ENCODE results near the gene CCDC7. TPM values are rescaled to one million over a fixed set of nuclear protein-coding genes. Genes with fewer than 3 reads are reported as not detected.
"Not testable (repeated sequence)": the region's sequence is repeated elsewhere in the genome, so short reads cannot be mapped to it uniquely, and the experiment has no call there.

The CCDC7 gene
- polyA plus RNA-seq (ENCODE audit: low read depth in 6 of 6): 10 to 100 TPM in 2 of 6 donors, 1 to 10 TPM in 3, not detected in 1; 3.8 to 14.4 (median 5.8) TPM

GRCh38 chr10:32445740-32446535 is at the start of gene CCDC7:
CCDC7 (plus strand) TSS chr10:32446140; CDS start chr10:32451643, 5,503 bp downstream.
- Mint-ChIP-seq H3K4me3 (peak within 1 kb of the TSS; percentile 82 to 99 (median 98)), H3K4me1 (peaks cover 11 to 24% (median 17%) of the 10 kb centered on the region in 3 donors), H3K27ac (peak within 1 kb of the TSS; percentile 96 to 99 (median 99)), H3K27me3 (peaks cover under 1 to 21% (median 19%) of the 10 kb centered on the region in 3 donors), H3K36me3 (no peaks in the 10 kb centered on the region), H3K9me3 (no peaks in the 10 kb centered on the region)
- ATAC-seq (ENCODE audit: low read depth in 2 of 2) (peak; percentile 96 to 97), DNase-seq (peak; percentile 83)

- H3K4me3 Mint-ChIP-seq: not testable (repeated sequence)
Observed at GRCh38 chr10:32397163-32397562, 48.8 kb upstream of the CCDC7 start.

DNA sequence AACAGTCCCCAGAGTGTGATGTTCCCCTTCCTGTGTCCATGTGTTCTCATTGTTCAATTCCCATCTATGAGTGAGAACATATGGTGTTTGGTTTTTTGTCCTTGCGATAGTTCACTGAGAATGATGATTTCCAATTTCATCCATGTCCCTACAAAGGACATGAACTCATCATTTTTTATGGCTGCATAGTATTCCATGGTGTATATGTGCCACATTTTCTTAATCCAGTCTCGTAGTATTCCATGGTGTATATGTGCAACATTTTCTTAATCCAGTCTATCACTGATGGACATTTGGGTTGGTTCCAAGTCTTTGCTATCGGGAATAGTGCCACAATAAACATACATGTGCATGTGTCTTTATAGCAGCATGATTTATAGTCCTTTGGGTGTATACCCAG is 46.2 kb upstream of the CCDC7 start:
- H3K9me3 Mint-ChIP-seq; H3K36me3 Mint-ChIP-seq; H3K4me1 Mint-ChIP-seq; H3K4me3 Mint-ChIP-seq; H3K27ac Mint-ChIP-seq; ATAC-seq (ENCODE audit: low read depth in 2 of 2); DNase-seq: not testable (repeated sequence)
- H3K27me3 Mint-ChIP-seq: peaks cover 6 to 21% (median 7%) of the 10 kb centered on the region in 3 donors

More at GRCh38 chr10:32397163-32397562, 48.8 kb upstream of the CCDC7 start:
- not testable (repeated sequence) for H3K4me1 Mint-ChIP-seq; H3K27ac Mint-ChIP-seq; DNase-seq; H3K9me3 Mint-ChIP-seq; ATAC-seq (ENCODE audit: low read depth in 2 of 2); H3K36me3 Mint-ChIP-seq
- peaks cover 0 to 14% (median 6%) of the 10 kb centered on the region in 3 donors for H3K27me3 Mint-ChIP-seq

DNA sequence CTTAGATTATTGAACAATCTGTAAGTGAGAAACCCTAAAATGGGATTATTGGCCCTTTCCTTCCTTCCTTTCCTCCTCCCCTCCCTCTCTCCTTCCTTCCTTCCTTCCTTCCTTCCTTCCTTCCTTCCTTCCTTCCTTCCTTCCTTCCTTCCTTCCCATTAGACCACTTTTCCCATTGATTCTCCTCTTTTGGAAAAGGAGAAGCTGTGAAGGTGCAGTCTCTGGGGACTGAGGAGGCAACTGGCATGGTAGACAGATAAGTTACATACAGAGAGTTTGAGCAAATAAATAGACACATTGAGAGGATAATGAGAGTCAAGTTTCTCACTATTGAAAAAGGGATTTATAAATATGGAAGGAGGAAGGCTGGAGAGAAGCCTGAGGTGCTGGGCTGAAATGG is 45.0 kb upstream of the CCDC7 start:
- peaks cover 0 to 2% (median 0%) of the 10 kb centered on the region in 3 donors for H3K4me1 Mint-ChIP-seq
- no peak overlapping the region for H3K4me3 Mint-ChIP-seq
- DNase-seq (no peak), ATAC-seq (ENCODE audit: low read depth in 2 of 2) (no peak)
- H3K36me3 Mint-ChIP-seq: no peaks in the 10 kb centered on the region
- H3K27me3 Mint-ChIP-seq: peaks cover 6 to 14% (median 7%) of the 10 kb centered on the region in 3 donors
- H3K27ac Mint-ChIP-seq: no peak overlapping the region
- H3K9me3 Mint-ChIP-seq: peaks cover 0 to 5% (median 4%) of the 10 kb centered on the region in 7 donors

- DNase-seq: no peak
- Mint-ChIP-seq H3K4me3 (peak overlapping the region in 1 of 8 donors; percentile 35), H3K27ac (no peak overlapping the region)
Observed at GRCh38 chr10:32402499-32402898, 43.4 kb upstream of the CCDC7 start.

DNA sequence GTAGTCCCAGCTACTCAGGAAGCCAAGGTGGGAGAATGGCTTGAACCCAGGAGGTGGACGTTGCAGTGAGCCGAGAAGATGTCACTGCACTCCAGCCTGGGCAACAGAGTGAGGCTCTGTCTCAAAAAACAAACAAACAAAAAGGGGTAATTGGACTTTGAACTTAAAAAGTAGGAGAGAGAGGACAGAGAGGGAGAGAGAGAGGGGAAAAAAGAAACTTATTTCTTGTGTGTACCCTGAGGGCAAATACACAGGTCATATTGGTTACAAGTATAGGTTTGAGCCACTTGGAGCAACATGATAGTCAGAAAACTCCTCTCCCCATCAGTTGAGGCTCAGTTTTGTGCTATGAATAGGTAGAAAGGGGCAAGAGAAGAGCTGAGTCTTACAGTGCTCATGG is 42.8 kb upstream of the CCDC7 start:
- no peaks in the 10 kb centered on the region for H3K36me3 Mint-ChIP-seq
- DNase-seq: no peak
- no peak for ATAC-seq (ENCODE audit: low read depth in 2 of 2)
- H3K4me3 Mint-ChIP-seq: no peak overlapping the region
- H3K27ac Mint-ChIP-seq: no peak overlapping the region
- H3K4me1 Mint-ChIP-seq: peaks cover 0 to 2% (median 0%) of the 10 kb centered on the region in 3 donors
- H3K27me3 Mint-ChIP-seq: peaks cover 6 to 8% (median 7%) of the 10 kb centered on the region in 3 donors
- H3K9me3 Mint-ChIP-seq: peaks cover 0 to 6% (median 4%) of the 10 kb centered on the region in 7 donors

More at GRCh38 chr10:32402499-32402898, 43.4 kb upstream of the CCDC7 start:
- H3K36me3 Mint-ChIP-seq: no peaks in the 10 kb centered on the region
- no peak for ATAC-seq (ENCODE audit: low read depth in 2 of 2)
- peaks cover 0 to 6% (median 4%) of the 10 kb centered on the region in 7 donors for H3K9me3 Mint-ChIP-seq
- peaks cover 6 to 8% (median 7%) of the 10 kb centered on the region in 3 donors for H3K27me3 Mint-ChIP-seq
- peaks cover 0 to 2% (median 0%) of the 10 kb centered on the region in 3 donors for H3K4me1 Mint-ChIP-seq

DNA sequence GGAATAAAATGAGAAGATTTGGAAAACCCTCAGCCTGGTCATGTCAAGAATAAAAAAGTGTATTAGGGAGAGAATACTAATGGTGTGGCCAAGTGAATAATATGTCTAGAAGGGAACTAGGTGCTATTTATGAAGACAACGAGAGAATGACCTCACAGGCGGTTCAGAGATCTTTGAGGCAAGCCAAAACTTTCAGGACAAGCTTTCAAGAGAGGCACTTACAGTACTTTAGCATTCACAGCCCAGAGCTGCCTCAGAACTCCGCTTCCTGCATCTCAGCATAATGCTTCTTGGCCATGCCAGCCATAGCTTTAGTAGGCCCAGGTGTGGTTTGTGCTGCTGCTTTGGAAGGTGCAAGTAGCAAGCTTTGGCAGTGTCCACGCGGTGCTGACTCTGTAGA is 37.2 kb upstream of the CCDC7 start:
- Mint-ChIP-seq H3K27ac (no peak overlapping the region), H3K9me3 (peaks cover 0 to 6% (median 4%) of the 10 kb centered on the region in 7 donors)
- ATAC-seq (ENCODE audit: low read depth in 2 of 2): no peak

GRCh38 chr10:32409741-32410140 is 36.2 kb upstream of the CCDC7 start:
- H3K27me3 Mint-ChIP-seq: peaks cover 4 to 23% (median 17%) of the 10 kb centered on the region in 3 donors

More for the DNA sequence above, 37.2 kb upstream of the CCDC7 start:
- Mint-ChIP-seq H3K27me3 (peaks cover 3 to 15% (median 11%) of the 10 kb centered on the region in 3 donors), H3K36me3 (no peaks in the 10 kb centered on the region), H3K4me3 (no peak overlapping the region), H3K4me1 (peaks cover 0 to 2% (median 0%) of the 10 kb centered on the region in 3 donors)
- no peak for DNase-seq

DNA sequence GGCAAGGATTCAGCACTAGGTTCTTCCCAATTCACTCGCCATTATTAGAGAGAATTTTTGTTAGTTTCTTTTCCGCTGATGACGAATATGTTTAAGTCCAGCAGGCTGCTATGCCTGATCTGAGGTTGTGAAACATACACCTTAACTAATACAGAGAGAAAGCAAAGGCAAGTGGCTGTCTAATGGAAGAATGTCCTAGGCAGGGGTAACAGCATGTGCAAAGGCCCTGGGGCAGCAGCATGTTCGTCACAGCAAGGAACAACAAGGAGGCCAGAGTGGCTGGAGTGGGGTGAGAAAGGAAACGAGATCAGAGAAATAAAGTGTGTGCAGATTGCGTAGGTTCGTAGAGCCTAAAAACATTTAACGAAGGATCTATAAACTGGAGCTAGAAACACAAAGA is 35.4 kb upstream of the CCDC7 start:
- no peaks in the 10 kb centered on the region for H3K36me3 Mint-ChIP-seq
- H3K4me1 Mint-ChIP-seq: peaks cover 0 to 2% (median 0%) of the 10 kb centered on the region in 3 donors
- peaks cover 4 to 24% (median 19%) of the 10 kb centered on the region in 3 donors for H3K27me3 Mint-ChIP-seq
- H3K27ac Mint-ChIP-seq: no peak overlapping the region
- ATAC-seq (ENCODE audit: low read depth in 2 of 2) (no peak), DNase-seq (no peak)
- H3K9me3 Mint-ChIP-seq: peaks cover 0 to 5% (median 2%) of the 10 kb centered on the region in 7 donors
- no peak overlapping the region for H3K4me3 Mint-ChIP-seq

More at GRCh38 chr10:32409741-32410140, 36.2 kb upstream of the CCDC7 start:
- H3K36me3 Mint-ChIP-seq: no peaks in the 10 kb centered on the region
- no peak overlapping the region for H3K4me3 Mint-ChIP-seq
- peaks cover 0 to 2% (median 0%) of the 10 kb centered on the region in 3 donors for H3K4me1 Mint-ChIP-seq
- DNase-seq (no peak), ATAC-seq (ENCODE audit: low read depth in 2 of 2) (no peak)
- peaks cover 0 to 6% (median 4%) of the 10 kb centered on the region in 7 donors for H3K9me3 Mint-ChIP-seq
- no peak overlapping the region for H3K27ac Mint-ChIP-seq

- no peak overlapping the region for H3K4me3 Mint-ChIP-seq
- H3K27ac Mint-ChIP-seq: no peak overlapping the region
- H3K4me1 Mint-ChIP-seq: no peaks in the 10 kb centered on the region
- ATAC-seq (ENCODE audit: low read depth in 2 of 2) (no peak), DNase-seq (no peak)
- peaks cover 4 to 24% (median 19%) of the 10 kb centered on the region in 3 donors for H3K27me3 Mint-ChIP-seq
- no peaks in the 10 kb centered on the region for H3K36me3 Mint-ChIP-seq
- H3K9me3 Mint-ChIP-seq: no peaks in the 10 kb centered on the region
Observed at GRCh38 chr10:32411797-32412498, 34.0 kb upstream of the CCDC7 start.

DNA sequence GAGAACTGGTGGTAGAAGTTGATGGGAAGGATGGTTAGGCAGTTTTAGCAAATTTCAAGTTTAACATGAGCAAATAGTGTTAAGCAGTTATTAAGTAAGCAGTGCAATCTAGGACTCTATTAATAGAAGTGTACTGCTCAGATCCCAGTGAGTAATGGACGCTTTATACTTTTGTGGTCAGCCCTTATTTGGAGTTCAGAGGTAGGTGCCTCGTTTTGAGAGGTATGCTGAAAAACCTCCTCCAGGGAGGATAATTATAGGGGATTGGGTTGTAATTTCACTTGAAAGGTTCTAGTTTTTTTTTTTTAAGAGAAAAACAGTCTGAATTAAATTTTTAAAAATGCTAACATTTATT is 33.5 kb upstream of the CCDC7 start:
- Mint-ChIP-seq H3K4me3 (no peak overlapping the region), H3K9me3 (no peaks in the 10 kb centered on the region), H3K36me3 (no peaks in the 10 kb centered on the region), H3K4me1 (no peaks in the 10 kb centered on the region), H3K27ac (no peak overlapping the region), H3K27me3 (peaks cover 6 to 24% (median 19%) of the 10 kb centered on the region in 3 donors)
- DNase-seq: no peak
- ATAC-seq (ENCODE audit: low read depth in 2 of 2): no peak

GRCh38 chr10:32413513-32413912 is 32.4 kb upstream of the CCDC7 start:
- H3K27ac Mint-ChIP-seq: peak overlapping the region in 1 of 6 donors; percentile 39
- H3K4me1 Mint-ChIP-seq: no peaks in the 10 kb centered on the region
- no peaks in the 10 kb centered on the region for H3K36me3 Mint-ChIP-seq
- H3K27me3 Mint-ChIP-seq: peaks cover 14 to 35% (median 27%) of the 10 kb centered on the region in 3 donors
- no peak overlapping the region for H3K4me3 Mint-ChIP-seq
- no peak for DNase-seq
- no peak for ATAC-seq (ENCODE audit: low read depth in 2 of 2)
- no peaks in the 10 kb centered on the region for H3K9me3 Mint-ChIP-seq

DNA sequence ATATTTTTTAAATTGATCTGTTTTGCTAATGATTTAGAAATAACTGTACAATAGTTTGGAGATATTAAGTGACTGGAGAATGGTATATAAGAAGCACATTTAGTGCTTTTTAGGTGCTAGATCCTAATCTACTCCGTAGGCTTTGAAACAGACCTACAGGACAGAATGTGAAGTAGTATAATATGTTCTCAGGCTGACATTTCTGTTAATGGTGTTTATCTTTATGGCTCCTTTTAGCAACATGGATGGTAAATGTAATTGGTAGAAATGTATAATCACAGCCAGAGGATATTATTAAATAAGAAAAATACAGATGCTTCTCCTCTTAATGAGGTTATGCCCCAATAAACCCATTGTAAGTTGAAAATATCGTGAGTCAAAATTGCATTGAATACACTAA is 30.6 kb upstream of the CCDC7 start:
- ATAC-seq (ENCODE audit: low read depth in 2 of 2) (no peak), DNase-seq (no peak)
- Mint-ChIP-seq H3K27me3 (peaks cover 14 to 36% (median 27%) of the 10 kb centered on the region in 3 donors), H3K9me3 (no peaks in the 10 kb centered on the region), H3K36me3 (no peaks in the 10 kb centered on the region), H3K4me3 (no peak overlapping the region), H3K4me1 (no peaks in the 10 kb centered on the region), H3K27ac (no peak overlapping the region)

Data from naive B cell (primary cell).